ENCODE data around the gene CDK19.

The CDK19 gene

DNA sequence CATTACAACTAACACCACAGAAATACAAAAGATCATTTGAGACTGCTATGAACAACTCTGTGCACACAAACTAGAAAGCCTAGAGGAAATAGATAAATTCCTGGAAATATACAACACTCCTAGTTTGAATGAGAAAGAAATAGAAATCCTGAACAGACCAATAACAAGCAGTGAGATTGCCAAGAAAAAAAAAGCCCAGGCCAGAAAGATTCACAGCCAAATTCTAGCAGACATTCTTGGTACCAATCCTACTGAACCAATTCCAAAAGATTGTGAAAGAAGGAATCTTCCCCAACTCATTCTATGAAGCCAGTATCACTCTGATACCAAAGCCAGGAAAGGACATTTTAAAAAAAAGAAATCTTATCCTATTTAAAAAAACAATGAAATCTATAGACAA is 7.0 kb upstream of the CDK19 start:
- no peak overlapping the region for H3K4me3 ChIP-seq
- no peak overlapping the region for H3K27ac ChIP-seq
- DNase-seq: no peak
- no peaks in the 10 kb centered on the region for H3K36me3 ChIP-seq
- TF ChIP-seq, protein P1, sequence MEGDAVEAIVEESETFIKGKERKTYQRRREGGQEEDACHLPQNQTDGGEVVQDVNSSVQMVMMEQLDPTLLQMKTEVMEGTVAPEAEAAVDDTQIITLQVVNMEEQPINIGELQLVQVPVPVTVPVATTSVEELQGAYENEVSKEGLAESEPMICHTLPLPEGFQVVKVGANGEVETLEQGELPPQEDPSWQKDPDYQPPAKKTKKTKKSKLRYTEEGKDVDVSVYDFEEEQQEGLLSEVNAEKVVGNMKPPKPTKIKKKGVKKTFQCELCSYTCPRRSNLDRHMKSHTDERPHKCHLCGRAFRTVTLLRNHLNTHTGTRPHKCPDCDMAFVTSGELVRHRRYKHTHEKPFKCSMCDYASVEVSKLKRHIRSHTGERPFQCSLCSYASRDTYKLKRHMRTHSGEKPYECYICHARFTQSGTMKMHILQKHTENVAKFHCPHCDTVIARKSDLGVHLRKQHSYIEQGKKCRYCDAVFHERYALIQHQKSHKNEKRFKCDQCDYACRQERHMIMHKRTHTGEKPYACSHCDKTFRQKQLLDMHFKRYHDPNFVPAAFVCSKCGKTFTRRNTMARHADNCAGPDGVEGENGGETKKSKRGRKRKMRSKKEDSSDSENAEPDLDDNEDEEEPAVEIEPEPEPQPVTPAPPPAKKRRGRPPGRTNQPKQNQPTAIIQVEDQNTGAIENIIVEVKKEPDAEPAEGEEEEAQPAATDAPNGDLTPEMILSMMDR (IDR thresholded peaks at IDR 0.05): no peak
- H3K4me1 ChIP-seq: peaks cover 0 to 22% (median 1%) of the 10 kb centered on the region in 4 donors
- H3K27me3 ChIP-seq: no peaks in the 10 kb centered on the region
- intact Hi-C loops (cut with DNase I; ENCODE audit: low total_unique reads): no loop called here
- no peaks in the 10 kb centered on the region for H3K9me3 ChIP-seq

DNA sequence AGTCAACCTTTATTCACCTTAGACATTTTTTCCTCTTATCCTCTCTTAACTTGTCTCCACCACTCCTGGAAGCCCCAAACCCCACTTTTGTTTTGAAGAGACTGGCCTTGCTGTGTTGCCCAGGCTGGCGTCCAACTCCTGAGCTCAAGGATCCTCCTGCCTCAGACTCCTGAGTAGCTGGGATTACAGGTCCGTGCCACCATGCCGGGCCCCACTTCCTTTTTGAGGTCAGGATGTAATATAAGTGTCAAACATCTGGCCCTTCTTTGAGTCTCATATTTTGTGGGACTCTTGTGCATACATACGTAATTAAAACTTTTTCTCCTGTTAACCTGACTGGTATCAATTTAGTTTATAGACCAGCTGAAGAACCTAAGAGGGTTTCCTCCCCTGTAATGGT is 1.4 kb upstream of the CDK19 start:
- TF ChIP-seq, protein P1 (IDR thresholded peaks at IDR 0.05): no peak

DNA sequence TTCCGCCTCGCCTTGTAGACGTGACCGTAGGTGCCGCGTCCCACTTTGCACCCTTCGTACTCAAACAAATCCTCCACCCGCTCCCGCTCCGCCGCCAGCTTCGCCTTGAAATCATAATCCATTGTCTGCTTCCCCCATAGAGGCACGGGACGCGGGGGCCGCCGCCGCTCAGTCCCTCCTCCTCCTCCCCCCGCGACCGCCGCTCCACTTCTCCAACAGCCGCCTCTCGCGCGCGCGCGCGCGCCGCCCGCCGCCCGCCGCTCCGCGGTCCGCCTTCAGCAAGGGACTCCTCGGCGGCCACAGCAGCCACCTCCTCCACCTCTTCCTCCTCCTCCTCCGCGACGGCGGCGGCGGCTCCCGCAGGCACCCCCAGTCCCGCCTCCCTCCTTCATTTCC is 256 bp downstream of the CDK19 start:
- no peaks in the 10 kb centered on the region for H3K9me3 ChIP-seq
- H3K27me3 ChIP-seq: no peaks in the 10 kb centered on the region
- H3K4me1 ChIP-seq: peaks cover 0 to 19% (median 15%) of the 10 kb centered on the region in 4 donors
- no peak for DNase-seq
- no peaks in the 10 kb centered on the region for H3K36me3 ChIP-seq
- TF ChIP-seq, protein P1 (IDR thresholded peaks at IDR 0.05): no peak
- peak overlapping the region; percentile 74 to 75 for H3K4me3 ChIP-seq
- intact Hi-C loops (cut with DNase I; ENCODE audit: low total_unique reads): loop anchor here (1.0 to 10.0 kb wide), 4 partner anchors 60 to 1120 kb away; partner anchors contain the start of genes AK9, FIG4, GTF3C6 and RPF2
- peak overlapping the region; percentile 92 to 97 for H3K27ac ChIP-seq

More for the DNA sequence above, 1.4 kb upstream of the CDK19 start:
- peak overlapping the region in 1 of 2 donors; percentile 92 for H3K27ac ChIP-seq
- peaks cover 0 to 24% (median 15%) of the 10 kb centered on the region in 4 donors for H3K4me1 ChIP-seq
- DNase-seq: no peak
- H3K9me3 ChIP-seq: no peaks in the 10 kb centered on the region
- H3K27me3 ChIP-seq: no peaks in the 10 kb centered on the region
- H3K4me3 ChIP-seq: no peak overlapping the region
- no peaks in the 10 kb centered on the region for H3K36me3 ChIP-seq
- intact Hi-C loops (cut with DNase I; ENCODE audit: low total_unique reads): loop anchor here (5.0 to 10.0 kb wide), 3 partner anchors 141 to 1122 kb away; partner anchors contain the start of genes AK9, FIG4, GTF3C6 and RPF2

DNA sequence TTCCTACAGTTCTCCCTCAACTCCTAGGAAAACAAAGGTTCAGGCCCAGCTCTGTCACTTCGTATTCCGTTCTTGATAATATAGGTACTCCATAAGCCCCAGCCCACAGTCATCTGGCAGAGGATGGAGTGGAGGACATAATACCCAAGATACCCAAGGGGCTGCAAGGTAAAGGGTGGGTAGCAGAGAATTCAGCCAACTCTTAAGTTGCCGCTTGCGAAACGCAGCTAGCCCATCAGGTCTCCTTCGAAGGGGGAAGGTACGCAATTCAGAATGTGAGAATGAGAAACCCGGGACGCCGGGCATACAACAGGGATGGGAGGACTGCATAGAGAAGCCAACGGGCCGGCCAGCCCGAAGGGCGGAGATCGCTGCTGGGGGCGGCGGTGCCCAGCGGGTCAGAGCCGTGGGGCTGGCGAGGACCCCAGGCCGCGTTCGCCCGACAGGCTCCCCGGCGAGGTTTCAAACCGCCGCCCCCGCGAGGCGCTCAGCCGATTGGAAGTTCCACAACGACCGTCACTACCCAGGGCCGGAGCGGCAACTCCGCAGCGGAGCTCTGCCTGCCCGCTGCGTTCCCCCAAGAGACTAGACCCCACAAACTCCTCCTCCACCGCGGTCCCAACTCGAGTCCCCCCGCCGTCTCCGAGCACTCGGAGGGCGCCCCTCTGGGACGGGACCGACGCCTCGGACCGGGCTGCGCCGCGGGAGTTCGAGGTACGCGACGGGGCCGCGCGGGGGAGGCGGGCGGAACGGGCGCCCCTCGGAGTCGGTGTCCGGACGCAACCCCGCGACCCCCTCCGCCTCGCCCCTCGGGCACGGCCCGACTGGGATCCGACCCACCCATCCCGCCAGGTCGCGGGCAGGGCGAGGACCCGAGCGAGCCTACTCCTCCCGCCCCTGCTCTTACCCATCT is 911 bp downstream of the CDK19 start:
- Histone ChIP-seq H3K4me1 (peaks cover 0 to 19% (median 15%) of the 10 kb centered on the region in 4 donors), H3K27me3 (no peaks in the 10 kb centered on the region), H3K4me3 (peak overlapping the region; percentile 74 to 75), H3K27ac (peak overlapping the region; percentile 92 to 97), H3K36me3 (no peaks in the 10 kb centered on the region), H3K9me3 (no peaks in the 10 kb centered on the region)
- TF ChIP-seq, protein P1 (IDR thresholded peaks at IDR 0.05): no peak
- DNase-seq: peak; percentile 56 to 74
- intact Hi-C loops (cut with DNase I; ENCODE audit: low total_unique reads): loop anchor here (1.0 to 10.0 kb wide), 4 partner anchors 61 to 1120 kb away; partner anchors contain the start of genes AK9, FIG4, GTF3C6 and RPF2

DNA sequence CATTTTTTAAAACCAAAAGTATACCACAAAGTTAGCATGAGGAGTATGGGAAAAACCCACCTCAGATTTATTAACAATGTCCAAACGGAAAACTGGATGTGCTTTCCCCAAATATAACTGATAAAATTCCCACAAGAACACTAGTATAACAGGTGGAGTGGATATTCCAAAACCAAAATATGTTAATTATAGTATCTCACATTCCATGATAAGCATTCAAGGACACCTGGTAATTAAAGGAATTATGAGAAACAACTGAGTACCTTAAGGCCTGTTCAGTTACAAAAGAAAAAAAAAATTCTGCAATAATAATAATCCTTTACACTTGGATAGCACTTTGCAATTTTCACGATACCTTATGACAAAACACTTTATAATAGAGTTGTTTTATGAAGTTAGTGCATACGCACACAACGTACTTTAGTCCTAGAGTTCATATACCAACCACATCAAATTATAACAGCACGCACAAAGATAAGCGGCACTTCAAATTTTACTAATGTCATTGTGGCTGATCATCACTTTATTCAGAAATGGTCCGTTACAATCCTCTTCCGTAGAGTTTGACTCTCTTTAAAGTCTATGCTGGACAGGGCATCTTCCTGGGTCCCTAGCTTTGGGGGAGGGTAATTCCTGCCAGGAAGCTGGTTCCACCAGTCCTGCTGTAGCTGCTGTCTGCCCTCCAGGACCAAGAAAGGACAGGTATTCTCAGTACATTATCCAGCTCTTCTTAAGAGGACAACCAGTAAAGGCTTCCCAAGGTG is 1.7 kb downstream of the CDK19 start:
- TF ChIP-seq, protein P1 (IDR thresholded peaks at IDR 0.05): no peak
- Histone ChIP-seq H3K36me3 (no peaks in the 10 kb centered on the region), H3K4me3 (peak overlapping the region; percentile 74 to 75), H3K27me3 (no peaks in the 10 kb centered on the region), H3K9me3 (no peaks in the 10 kb centered on the region), H3K27ac (peak overlapping the region; percentile 92 to 97), H3K4me1 (peaks cover 0 to 19% (median 15%) of the 10 kb centered on the region in 4 donors)
- intact Hi-C loops (cut with DNase I; ENCODE audit: low total_unique reads): loop anchor here (10.0 kb wide), 1 partner anchor 1119 kb away; the partner anchor contains the start of genes AK9 and FIG4
- no peak for DNase-seq
